Endothelial cell of umbilical vein (primary cell): ENCODE data around the gene KCNK10. TPM values are rescaled to one million over a fixed set of nuclear protein-coding genes. Genes with fewer than 3 reads are reported as not detected.

Experiments
- BruUV-seq: library from RNA; stranded (reverse); fragments of 400-500 nt; replicated peaks from 2 replicates; lab custom pipeline; 2021; lab: Mats Ljungman, UMichigan
- CTCF ChIA-PET: fragments of 300-600, 350-600 bp; sonication (Branson Sonifier 250); formaldehyde crosslinking; loops from one replicate; lab custom pipeline; 2021; ENCODE audit warnings: antibody characterized with exemption, inconsistent platforms; lab: Charles Lee
- POLR2A ChIA-PET: fragments of 300-600, 350-600 bp; sonication (Branson Sonifier 250); formaldehyde crosslinking; loops from one replicate; lab custom pipeline; 2021; ENCODE audit warnings: antibody characterized with exemption, inconsistent platforms; lab: Charles Lee
- DNase-seq: peaks from one replicate; pipeline ENCODE4 v3.0.0-alpha.2; 2011; ENCODE audit warnings: low read depth, low spot score
- FAIRE-seq: peaks from 2 replicates; lab custom pipeline; 2011; peaks lifted over from hg19 to GRCh38; lab: Jason Lieb, UNC
- H2AFZ ChIP-seq: 2 replicates; pipeline ENCODE4 v1.6.0; 2012; ENCODE audit warnings: low read depth, low read length, control low read depth, inconsistent platforms
- H3K27ac ChIP-seq: 2 replicates; pipeline ENCODE4 v1.5.1; 2011; ENCODE audit warnings: low read depth, mild to moderate bottlenecking, control low read depth, low read length, moderate library complexity; ENCODE audit not compliant: insufficient read depth
- H3K27me3 ChIP-seq, 2 experiments: 2 replicates each; pipeline versions ENCODE4 v1.6.0 to v1.6.1; 2011; ENCODE audit warnings: low read length in 2 of 2, mixed read lengths in 1 of 2; ENCODE audit not compliant: control insufficient read depth in 2 of 2, insufficient read depth in 2 of 2
- H3K36me3 ChIP-seq, 2 experiments: 2 replicates in 1 of 2; 3 replicates in 1 of 2; pipeline ENCODE4 v1.5.1; 2011; ENCODE audit warnings: low read length in 2 of 2, mild to moderate bottlenecking in 1 of 2, moderate library complexity in 1 of 2; ENCODE audit not compliant: control insufficient read depth in 2 of 2, insufficient read depth in 2 of 2; ENCODE audit errors: extremely low read depth in 1 of 2
- H3K4me1 ChIP-seq: 3 replicates; pipeline ENCODE4 v1.5.1; 2011; ENCODE audit warnings: mild to moderate bottlenecking, low read length; ENCODE audit not compliant: control insufficient read depth, insufficient read depth; ENCODE audit errors: extremely low read depth
- H3K4me2 ChIP-seq: 2 replicates; pipeline ENCODE4 v1.6.1; 2011; ENCODE audit warnings: low read length, control low read depth, mixed read lengths; ENCODE audit not compliant: insufficient read depth
- H3K4me3 ChIP-seq, 3 experiments: fragments of 200-600 bp in 1 of 3; sonication (generic), shearing (Covaris generic) in 1 of 3; replicated peaks in 1 of 3; 2 replicates each; pipeline ENCODE4 v1.5.1; 2011 to 2016; ENCODE audit warnings: control low read depth in 3 of 3, low read length in 3 of 3, mild to moderate bottlenecking in 2 of 3, inconsistent platforms in 1 of 3, low read depth in 1 of 3, moderate library complexity in 1 of 3; ENCODE audit not compliant: insufficient read depth in 1 of 3
- H3K79me2 ChIP-seq: 2 replicates; pipeline ENCODE4 v1.6.0; 2012; ENCODE audit warnings: low read length, inconsistent platforms; ENCODE audit not compliant: control insufficient read depth, insufficient read depth
- H3K9ac ChIP-seq: replicated peaks from 2 replicates; pipeline ENCODE3; 2011; ENCODE audit warnings: low read length, control low read depth; ENCODE audit not compliant: insufficient read depth; ENCODE audit errors: extremely low read depth
- H3K9me1 ChIP-seq: replicated peaks from 3 replicates; pipeline ENCODE4 v1.6.0; 2011; ENCODE audit warnings: mild to moderate bottlenecking, low read length; ENCODE audit not compliant: control insufficient read depth, insufficient read depth; ENCODE audit errors: extremely low read depth
- H3K9me3 ChIP-seq: replicated peaks from 2 replicates; pipeline ENCODE4 v1.5.1; 2012; ENCODE audit warnings: low read length, inconsistent platforms; ENCODE audit not compliant: control insufficient read depth, insufficient read depth
- H4K20me1 ChIP-seq: replicated peaks from 2 replicates; pipeline ENCODE3; 2011; ENCODE audit warnings: mild to moderate bottlenecking, low read length; ENCODE audit not compliant: control insufficient read depth, insufficient read depth; ENCODE audit errors: extremely low read depth
- EZH2 ChIP-seq: IDR thresholded peaks from 2 replicates; pipeline ENCODE4 v1.6.1; 2012; ENCODE audit warnings: borderline replicate concordance, low read depth, mild to moderate bottlenecking, moderate library complexity, low read length, inconsistent platforms; ENCODE audit not compliant: severe bottlenecking
- FOS ChIP-seq: IDR thresholded peaks from 2 replicates; pipeline ENCODE4 v1.6.1; 2011; ENCODE audit warnings: mild to moderate bottlenecking, low read length, moderate library complexity, borderline replicate concordance; ENCODE audit not compliant: insufficient read depth
- GATA2 ChIP-seq: IDR thresholded peaks from 2 replicates; pipeline ENCODE4 v1.7.0; 2011; ENCODE audit warnings: low read depth, mild to moderate bottlenecking, moderate library complexity, mixed read lengths, low read length; ENCODE audit not compliant: insufficient read length, insufficient read depth
- JUN ChIP-seq: IDR thresholded peaks from 2 replicates; pipeline ENCODE4 v1.6.1; 2011; ENCODE audit warnings: borderline replicate concordance, low read depth; ENCODE audit not compliant: insufficient read length, insufficient read depth
- MYC ChIP-seq: IDR thresholded peaks from one replicate; pipeline ENCODE4 v1.6.1; 2011; ENCODE audit warnings: mild to moderate bottlenecking, low read depth, low read length
- POLR2A ChIP-seq: IDR thresholded peaks from 2 replicates; pipeline ENCODE4 v1.6.1; 2012; ENCODE audit warnings: low read depth, mild to moderate bottlenecking, control low read depth, low read length
- POLR2AphosphoS5 ChIP-seq: IDR thresholded peaks from 2 replicates; pipeline ENCODE4 v1.6.1; 2012; ENCODE audit warnings: low read depth, mild to moderate bottlenecking, control low read depth, low read length, moderate library complexity; ENCODE audit not compliant: insufficient read depth
- dilution Hi-C: fragments of 300-500 bp; cut with MboI; formaldehyde crosslinking; loops from one replicate; pipeline ENCODE4 v1.15.0; 2019; ENCODE audit warnings: low sequenced_read_pairs; ENCODE audit not compliant: extremely low pct_ligation_motif_present
- intact Hi-C: fragments of 100-400 bp; cut with micrococcal nuclease; formaldehyde crosslinking; loops from one replicate; pipeline ENCODE4 v1.10.0; 2022
- polyA plus RNA-seq, 4 experiments: library from polyadenylated mRNA; depleted of rRNA in 3 of 4; stranded (reverse) in 3 of 4; unstranded in 1 of 4; fragments of >200 nt; gene quantifications; 2 replicates each; pipeline versions ENCODE4 v1.2.1 to v1.2.3, GENCODE V29; 2011 to 2012; ENCODE audit warnings: missing spikeins in 1 of 4
- total RNA-seq: library from RNA; stranded (reverse); gene quantifications from 2 replicates; pipeline ENCODE4 v1.2.3, GENCODE V29; 2021
- TF ChIP-seq, protein P1 (sequence below), 2 donors: IDR thresholded peaks; 1 replicate in 1 of 2; 2 replicates in 1 of 2; pipeline ENCODE4 v1.5.1; 2011; ENCODE audit warnings: low read length in 2 of 2, mild to moderate bottlenecking in 2 of 2, moderate library complexity in 2 of 2, control low read depth in 1 of 2, inconsistent platforms in 1 of 2, low read depth in 1 of 2; ENCODE audit not compliant: insufficient read depth in 1 of 2; ENCODE audit errors: extremely low read depth in 1 of 2
- TF ChIP-seq, protein P2 (sequence below): IDR thresholded peaks from 2 replicates; pipeline ENCODE4 v1.6.1; 2011; ENCODE audit not compliant: insufficient read depth, insufficient read length

The KCNK10 gene
- total and polyA plus RNA-seq, 2 donors (not counting 3 experiments of a cell fraction or from before 2014, with no cell fraction given) = not detected

DNA sequence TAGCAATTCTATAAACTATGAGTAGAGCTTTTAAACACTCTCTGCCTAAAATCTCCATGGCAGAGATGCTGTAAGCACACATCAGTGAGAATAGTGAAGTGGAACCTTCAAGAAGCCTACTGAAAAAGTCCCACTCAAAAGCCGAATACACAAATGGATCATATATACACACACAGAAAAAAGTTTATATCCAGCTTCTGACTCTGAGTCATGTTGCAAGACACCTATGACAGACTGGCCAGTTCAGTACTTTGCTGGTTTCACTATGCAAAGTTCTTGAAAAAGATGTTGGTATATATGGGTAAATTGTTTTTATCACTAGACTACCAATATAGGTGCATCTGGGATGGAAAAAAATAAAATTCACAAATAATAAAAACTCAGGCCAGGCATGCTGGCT lies 126.1 kb downstream of the KCNK10 start:
- TF ChIP-seq, protein P1, sequence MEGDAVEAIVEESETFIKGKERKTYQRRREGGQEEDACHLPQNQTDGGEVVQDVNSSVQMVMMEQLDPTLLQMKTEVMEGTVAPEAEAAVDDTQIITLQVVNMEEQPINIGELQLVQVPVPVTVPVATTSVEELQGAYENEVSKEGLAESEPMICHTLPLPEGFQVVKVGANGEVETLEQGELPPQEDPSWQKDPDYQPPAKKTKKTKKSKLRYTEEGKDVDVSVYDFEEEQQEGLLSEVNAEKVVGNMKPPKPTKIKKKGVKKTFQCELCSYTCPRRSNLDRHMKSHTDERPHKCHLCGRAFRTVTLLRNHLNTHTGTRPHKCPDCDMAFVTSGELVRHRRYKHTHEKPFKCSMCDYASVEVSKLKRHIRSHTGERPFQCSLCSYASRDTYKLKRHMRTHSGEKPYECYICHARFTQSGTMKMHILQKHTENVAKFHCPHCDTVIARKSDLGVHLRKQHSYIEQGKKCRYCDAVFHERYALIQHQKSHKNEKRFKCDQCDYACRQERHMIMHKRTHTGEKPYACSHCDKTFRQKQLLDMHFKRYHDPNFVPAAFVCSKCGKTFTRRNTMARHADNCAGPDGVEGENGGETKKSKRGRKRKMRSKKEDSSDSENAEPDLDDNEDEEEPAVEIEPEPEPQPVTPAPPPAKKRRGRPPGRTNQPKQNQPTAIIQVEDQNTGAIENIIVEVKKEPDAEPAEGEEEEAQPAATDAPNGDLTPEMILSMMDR (IDR thresholded peaks at IDR 0.05; ENCODE audit: extremely low read depth in 1 of 2, insufficient read depth in 1 of 2, low read depth in 1 of 2, low read length in 2 of 2) = no peak
- no peak for TF ChIP-seq POLR2A
- no peak for TF ChIP-seq POLR2AphosphoS5
- no peak for TF ChIP-seq JUN
- TF ChIP-seq GATA2 = no peak
- TF ChIP-seq, protein P2, sequence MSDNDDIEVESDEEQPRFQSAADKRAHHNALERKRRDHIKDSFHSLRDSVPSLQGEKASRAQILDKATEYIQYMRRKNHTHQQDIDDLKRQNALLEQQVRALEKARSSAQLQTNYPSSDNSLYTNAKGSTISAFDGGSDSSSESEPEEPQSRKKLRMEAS = no peak
- no peak for TF ChIP-seq EZH2
- TF ChIP-seq FOS = no peak
- TF ChIP-seq MYC = no peak
- CTCF ChIA-PET = interaction anchor here (2.2 kb wide), 1 partner anchor 28 kb away, joined by 6 read pairs; no protein-coding TSS in a partner anchor
- intact Hi-C loops = no loop called here

More for the DNA sequence above, 126.1 kb downstream of the KCNK10 start:
- BruUV-seq = no TSS peak
- Histone ChIP-seq H3K27ac (no peak overlapping the region), H3K36me3 (no peaks in the 10 kb centered on the region), H3K9me3 (no peaks in the 10 kb centered on the region), H3K27me3 (no peaks in the 10 kb centered on the region), H3K9ac (no peak overlapping the region), H4K20me1 (no peaks in the 10 kb centered on the region), H3K9me1 (no peaks in the 10 kb centered on the region), H2AFZ (no peak overlapping the region), H3K4me2 (no peak overlapping the region), H3K79me2 (no peaks in the 10 kb centered on the region), H3K4me1 (no peaks in the 10 kb centered on the region), H3K4me3 (no peak overlapping the region)
- FAIRE-seq (no peak), DNase-seq (no peak)
- dilution Hi-C loops = no loop called here
- POLR2A ChIA-PET = no interaction called here
